ENCODE data around the gene FASTKD1. TPM values are rescaled to one million over a fixed set of nuclear protein-coding genes. Genes with fewer than 3 reads are reported as not detected.
"Not testable (repeated sequence)": the region's sequence is repeated elsewhere in the genome, so short reads cannot be mapped to it uniquely, and the experiment has no call there.

The FASTKD1 gene, protein sequence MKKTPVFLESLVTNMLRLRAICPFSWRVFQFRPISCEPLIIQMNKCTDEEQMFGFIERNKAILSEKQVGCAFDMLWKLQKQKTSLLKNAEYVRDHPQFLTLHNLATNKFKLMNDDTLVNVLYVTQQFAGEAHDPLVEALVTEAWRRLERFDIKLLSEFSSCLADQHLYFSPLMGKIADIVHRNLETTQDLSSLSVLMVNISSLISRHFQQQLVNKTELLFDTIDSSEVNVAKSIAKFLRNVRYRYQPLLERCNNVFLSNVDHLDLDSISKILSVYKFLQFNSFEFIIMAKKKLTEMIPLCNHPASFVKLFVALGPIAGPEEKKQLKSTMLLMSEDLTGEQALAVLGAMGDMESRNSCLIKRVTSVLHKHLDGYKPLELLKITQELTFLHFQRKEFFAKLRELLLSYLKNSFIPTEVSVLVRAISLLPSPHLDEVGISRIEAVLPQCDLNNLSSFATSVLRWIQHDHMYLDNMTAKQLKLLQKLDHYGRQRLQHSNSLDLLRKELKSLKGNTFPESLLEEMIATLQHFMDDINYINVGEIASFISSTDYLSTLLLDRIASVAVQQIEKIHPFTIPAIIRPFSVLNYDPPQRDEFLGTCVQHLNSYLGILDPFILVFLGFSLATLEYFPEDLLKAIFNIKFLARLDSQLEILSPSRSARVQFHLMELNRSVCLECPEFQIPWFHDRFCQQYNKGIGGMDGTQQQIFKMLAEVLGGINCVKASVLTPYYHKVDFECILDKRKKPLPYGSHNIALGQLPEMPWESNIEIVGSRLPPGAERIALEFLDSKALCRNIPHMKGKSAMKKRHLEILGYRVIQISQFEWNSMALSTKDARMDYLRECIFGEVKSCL
- total RNA-seq, result 1 to 10 TPM; 4.1 to 9.7 (median 6.6) TPM

DNA sequence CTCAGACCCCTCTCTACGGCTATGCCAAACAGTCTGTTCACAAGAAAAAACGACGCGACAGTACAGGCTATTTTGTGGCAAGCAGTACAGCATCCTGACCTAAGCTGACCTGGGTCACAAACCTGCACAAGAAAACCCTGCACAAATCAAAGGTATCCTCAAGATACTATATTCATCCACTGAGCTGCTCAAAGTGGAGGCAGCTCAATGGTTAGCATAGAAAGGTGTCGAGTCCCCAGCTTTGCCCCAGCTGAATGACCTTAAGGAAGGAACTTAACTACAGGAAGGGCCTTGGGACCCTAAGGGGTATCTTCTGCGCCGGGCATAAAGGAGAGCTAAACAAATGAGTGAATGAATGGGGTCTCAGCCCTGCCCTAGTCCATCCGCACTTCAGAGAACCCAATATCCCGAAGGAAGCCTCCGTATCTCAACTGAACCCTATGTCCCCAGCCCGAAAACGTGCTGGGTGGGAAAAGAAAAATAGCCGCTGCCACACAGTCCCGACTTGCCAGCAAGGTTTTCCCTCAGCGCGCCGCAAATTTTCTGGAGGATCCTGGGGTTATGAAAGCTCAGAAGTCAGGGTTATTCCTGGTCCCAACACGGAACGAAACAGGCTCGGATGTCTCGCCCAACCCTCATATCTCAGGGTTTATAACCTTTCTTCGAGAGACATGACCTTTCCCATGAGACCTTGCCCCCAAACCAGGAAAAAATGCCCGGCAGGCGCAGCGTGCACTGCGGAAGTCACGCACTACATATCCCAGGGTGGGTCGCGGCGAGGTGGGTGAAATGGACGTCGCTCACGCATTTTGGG is at the start of gene FASTKD1:
FASTKD1 (minus strand) TSS at position 706 of the 814 bp plus-strand sequence. CDS start 1,836 bp downstream, outside the sequence.
- DNase-seq (ENCODE audit: low spot score in 2 of 2), result peak; percentile 90 to 97
- intact Hi-C loops (cut with DNase I; ENCODE audit: low total_unique reads), result no loop called here
- H3K4me3 ChIP-seq (ENCODE audit: low read depth, poor library complexity, severe bottlenecking), result peak within 1 kb of the TSS; percentile 51
- 0 to 1% methylated on average over 33 of the region's 33 CpGs for WGBS, 2 donors
- TF ChIP-seq, protein P1, sequence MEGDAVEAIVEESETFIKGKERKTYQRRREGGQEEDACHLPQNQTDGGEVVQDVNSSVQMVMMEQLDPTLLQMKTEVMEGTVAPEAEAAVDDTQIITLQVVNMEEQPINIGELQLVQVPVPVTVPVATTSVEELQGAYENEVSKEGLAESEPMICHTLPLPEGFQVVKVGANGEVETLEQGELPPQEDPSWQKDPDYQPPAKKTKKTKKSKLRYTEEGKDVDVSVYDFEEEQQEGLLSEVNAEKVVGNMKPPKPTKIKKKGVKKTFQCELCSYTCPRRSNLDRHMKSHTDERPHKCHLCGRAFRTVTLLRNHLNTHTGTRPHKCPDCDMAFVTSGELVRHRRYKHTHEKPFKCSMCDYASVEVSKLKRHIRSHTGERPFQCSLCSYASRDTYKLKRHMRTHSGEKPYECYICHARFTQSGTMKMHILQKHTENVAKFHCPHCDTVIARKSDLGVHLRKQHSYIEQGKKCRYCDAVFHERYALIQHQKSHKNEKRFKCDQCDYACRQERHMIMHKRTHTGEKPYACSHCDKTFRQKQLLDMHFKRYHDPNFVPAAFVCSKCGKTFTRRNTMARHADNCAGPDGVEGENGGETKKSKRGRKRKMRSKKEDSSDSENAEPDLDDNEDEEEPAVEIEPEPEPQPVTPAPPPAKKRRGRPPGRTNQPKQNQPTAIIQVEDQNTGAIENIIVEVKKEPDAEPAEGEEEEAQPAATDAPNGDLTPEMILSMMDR (IDR thresholded peaks at IDR 0.05), result peak in 1 of 3 donors; percentile 58
- TF ChIP-seq POLR2A (IDR thresholded peaks at IDR 0.05), result no peak

DNA sequence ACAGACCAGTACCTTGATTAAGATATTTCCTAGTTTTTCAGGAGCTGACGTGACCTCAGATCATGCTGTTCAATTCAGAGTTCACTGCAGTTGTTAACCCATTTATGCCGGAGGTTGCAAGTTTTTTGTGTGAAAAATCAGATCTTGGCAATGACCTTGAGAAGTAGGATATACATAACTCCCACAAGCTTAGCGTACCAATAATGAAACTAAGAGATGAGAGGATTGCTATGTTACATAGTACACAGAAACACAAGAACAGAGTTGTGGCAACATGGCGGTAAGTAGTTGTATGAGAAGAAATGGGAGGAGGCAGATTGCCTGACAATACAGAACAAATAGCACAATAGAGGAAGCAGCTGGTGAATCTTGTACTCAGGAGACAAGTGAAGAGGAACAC is 49.6 kb upstream of the FASTKD1 start:
- WGBS, 2 donors, result 90 to 92% methylated on average over 4 of the region's 4 CpGs
- H3K4me3 ChIP-seq (ENCODE audit: low read depth, poor library complexity, severe bottlenecking), result no peak overlapping the region
- DNase-seq (ENCODE audit: low spot score in 2 of 2), result no peak
- TF ChIP-seq, protein P1 (IDR thresholded peaks at IDR 0.05), result no peak
- TF ChIP-seq POLR2A (IDR thresholded peaks at IDR 0.05), result no peak
- intact Hi-C loops (cut with DNase I; ENCODE audit: low total_unique reads), result no loop called here

DNA sequence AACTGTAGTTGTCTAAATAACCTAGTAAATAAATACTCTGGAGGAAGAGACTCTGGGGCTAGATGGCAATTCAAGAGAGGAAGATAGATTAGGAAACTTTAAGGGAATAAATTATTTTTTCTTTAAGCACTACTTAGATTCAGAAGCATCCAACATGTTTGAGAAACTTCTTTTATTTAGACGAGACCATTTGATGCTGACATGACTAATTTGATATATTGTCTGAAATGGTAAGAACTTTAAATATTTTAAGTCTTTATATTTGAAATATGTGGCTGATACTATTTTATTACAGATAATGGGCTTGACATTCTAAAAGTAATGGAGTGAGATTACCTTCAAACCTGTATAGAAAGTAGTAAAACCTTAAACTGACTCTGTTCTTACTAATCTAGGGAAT is 46.8 kb upstream of the FASTKD1 start:
- no peak for DNase-seq (ENCODE audit: low spot score in 2 of 2)
- H3K4me3 ChIP-seq (ENCODE audit: low read depth, poor library complexity, severe bottlenecking), result no peak overlapping the region
- TF ChIP-seq, protein P1 (IDR thresholded peaks at IDR 0.05), result no peak
- TF ChIP-seq POLR2A (IDR thresholded peaks at IDR 0.05), result no peak
- WGBS, 2 donors, result 76 to 89% methylated on average over 1 of the region's 1 CpG
- intact Hi-C loops (cut with DNase I; ENCODE audit: low total_unique reads), result no loop called here

DNA sequence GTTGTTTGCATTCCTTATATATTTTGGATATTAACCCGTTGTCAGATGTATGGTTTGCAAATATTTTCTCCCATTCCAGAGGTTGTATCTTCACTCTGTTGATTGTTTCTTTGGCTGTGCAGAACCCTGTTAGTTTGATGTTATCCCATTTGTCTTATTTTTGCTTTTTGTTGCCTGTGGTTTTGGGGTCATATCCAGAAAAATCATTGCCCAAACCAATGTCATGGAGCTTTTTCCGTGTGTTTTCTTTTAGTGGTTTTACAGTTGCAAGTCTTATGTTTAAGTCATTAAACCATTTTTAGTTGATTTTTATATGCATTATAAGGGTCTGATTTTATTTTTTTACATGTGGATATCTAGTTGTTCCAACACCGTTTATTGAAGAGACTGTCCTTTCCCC is 46.3 kb upstream of the FASTKD1 start:
- TF ChIP-seq POLR2A (IDR thresholded peaks at IDR 0.05), result no peak
- TF ChIP-seq, protein P1 (IDR thresholded peaks at IDR 0.05), result no peak
- intact Hi-C loops (cut with DNase I; ENCODE audit: low total_unique reads), result no loop called here
- 43 to 54% methylated on average over 3 of the region's 3 CpGs for WGBS, 2 donors
- H3K4me3 ChIP-seq (ENCODE audit: low read depth, poor library complexity, severe bottlenecking), result no peak overlapping the region
- DNase-seq (ENCODE audit: low spot score in 2 of 2), result no peak

DNA sequence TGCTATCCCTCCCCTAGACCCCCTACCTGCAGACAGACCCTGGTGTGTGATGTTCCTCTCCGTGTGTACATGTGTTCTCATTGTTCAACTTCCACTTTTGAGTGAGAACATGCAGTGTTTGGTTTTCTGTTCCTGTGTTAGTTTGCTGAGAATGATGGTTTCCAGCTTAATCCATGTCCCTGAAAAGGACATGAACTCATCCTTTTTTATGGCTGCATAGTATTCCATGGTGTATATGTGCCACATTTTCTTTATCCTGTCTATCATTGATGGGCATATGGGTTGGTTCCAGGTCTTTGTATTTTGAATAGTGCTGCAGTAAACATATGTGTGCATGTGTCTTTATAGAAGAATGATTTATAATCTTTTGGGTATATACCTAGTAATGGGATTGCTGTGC is 42.3 kb upstream of the FASTKD1 start:
- WGBS, 2 donors, result 72 to 89% methylated on average over 1 of the region's 1 CpG
- H3K4me3 ChIP-seq (ENCODE audit: low read depth, poor library complexity, severe bottlenecking); intact Hi-C loops (cut with DNase I; ENCODE audit: low total_unique reads); DNase-seq (ENCODE audit: low spot score in 2 of 2): not testable (repeated sequence)

Measured in lower leg skin (tissue), 4 donors.